Stimulated activated CD8-positive, alpha-beta memory T cell treated with anti-CD3 and anti-CD28 coated beads, Interleukin-12 subunit alpha, Interleukin-12 subunit beta, amount 100 ng/mL, for 24 hours (primary cell): ENCODE results near the gene RGS13.

Experiments used
- DNase-seq: peaks from one replicate; pipeline ENCODE4 v3.0.0-alpha.2; 2020; ENCODE audit errors: extremely low read depth

RGS13 gene

GRCh38 chr1:192626366-192627179 lies 9.4 kb upstream of the RGS13 start:
- DNase-seq, result no peak

- DNase-seq, result no peak
Measured at GRCh38 chr1:192627901-192628300, 8.0 kb upstream of the RGS13 start.

GRCh38 chr1:192628396-192629057 lies 7.4 kb upstream of the RGS13 start:
- DNase-seq, result no peak

GRCh38 chr1:192629612-192630011 lies 6.3 kb upstream of the RGS13 start:
- no peak for DNase-seq

GRCh38 chr1:192630521-192631287 lies 5.2 kb upstream of the RGS13 start:
- no peak for DNase-seq

- no peak for DNase-seq
Measured at GRCh38 chr1:192631749-192632148, 4.2 kb upstream of the RGS13 start.

GRCh38 chr1:192632188-192632587 lies 3.8 kb upstream of the RGS13 start:
- DNase-seq, result no peak

GRCh38 chr1:192632641-192633532 lies 3.1 kb upstream of the RGS13 start:
- no peak for DNase-seq

GRCh38 chr1:192633533-192634253 lies 2.3 kb upstream of the RGS13 start:
- DNase-seq, result no peak

- DNase-seq, result no peak
Measured at GRCh38 chr1:192635041-192635440, 906 bp upstream of the RGS13 start.

GRCh38 chr1:192639607-192640368 lies 3.8 kb downstream of the RGS13 start:
- no peak for DNase-seq

GRCh38 chr1:192652159-192652558 lies 16.2 kb downstream of the RGS13 start:
- no peak for DNase-seq

- no peak for DNase-seq
Measured at GRCh38 chr1:192654120-192654519, 18.2 kb downstream of the RGS13 start.

GRCh38 chr1:192654591-192655251 lies 18.8 kb downstream of the RGS13 start:
- DNase-seq, result no peak

GRCh38 chr1:192657760-192658159 lies 21.8 kb downstream of the RGS13 start:
- DNase-seq, result no peak

- no peak for DNase-seq
Measured at GRCh38 chr1:192658255-192658654, 22.3 kb downstream of the RGS13 start.

GRCh38 chr1:192660613-192661012 lies 24.7 kb downstream of the RGS13 start:
- DNase-seq, result no peak

- DNase-seq, result no peak
Measured at GRCh38 chr1:192668409-192668983, 32.5 kb downstream of the RGS13 start.

GRCh38 chr1:192669174-192669573 lies 33.2 kb downstream of the RGS13 start:
- DNase-seq, result no peak
